CD14-positive monocyte (primary cell): ENCODE measurements around the gene NSD1. TPM values are rescaled to one million over a fixed set of nuclear protein-coding genes. Genes with fewer than 3 reads are reported as not detected.

Source experiments
- DNase-seq, 3 donors: peaks; one replicate each; pipeline ENCODE4 v3.0.0-alpha.2; 2011 to 2022
- H2AFZ ChIP-seq: 2 replicates; pipeline ENCODE4 v1.6.0; 2012; ENCODE audit warnings: mild to moderate bottlenecking, low read depth, low read length, inconsistent platforms; ENCODE audit not compliant: insufficient read depth, poor library complexity, severe bottlenecking
- H3K27ac ChIP-seq, 2 donors: 1 replicate in 1 of 2; 2 replicates in 1 of 2; pipeline ENCODE4 v1.5.1; 2012 to 2013; ENCODE audit warnings: low read length in 2 of 2, control low read depth in 1 of 2, inconsistent platforms in 1 of 2, low read depth in 1 of 2, mild to moderate bottlenecking in 1 of 2
- H3K27me3 ChIP-seq, 2 donors: one replicate each; pipeline versions ENCODE4 v1.6.0 to v1.6.1; 2011 to 2013; ENCODE audit warnings: low read length in 2 of 2; ENCODE audit not compliant: control insufficient read depth in 2 of 2, insufficient read depth in 2 of 2
- H3K36me3 ChIP-seq, 2 donors: replicated peaks in 1 of 2; 1 replicate in 1 of 2; 2 replicates in 1 of 2; pipeline versions ENCODE4 v1.5.1 to v1.6.1; 2012 to 2013; ENCODE audit warnings: low read length in 2 of 2, control low read depth in 1 of 2, inconsistent platforms in 1 of 2, mild to moderate bottlenecking in 1 of 2; ENCODE audit not compliant: insufficient read depth in 2 of 2, control insufficient read depth in 1 of 2
- H3K4me1 ChIP-seq, 2 donors: 1 replicate in 1 of 2; 2 replicates in 1 of 2; pipeline versions ENCODE4 v1.5.1 to v1.6.1; 2012 to 2013; ENCODE audit warnings: low read length in 2 of 2, control low read depth in 1 of 2, inconsistent platforms in 1 of 2, mild to moderate bottlenecking in 1 of 2, moderate library complexity in 1 of 2; ENCODE audit not compliant: insufficient read depth in 2 of 2, control insufficient read depth in 1 of 2
- H3K4me2 ChIP-seq: replicated peaks from 2 replicates; pipeline ENCODE3; 2012; ENCODE audit warnings: low read length, moderate library complexity, mild to moderate bottlenecking; ENCODE audit not compliant: poor library complexity, severe bottlenecking; ENCODE audit errors: extremely low read depth
- H3K4me3 ChIP-seq, 3 experiments: fragments of 200-600 bp in 1 of 3; sonication (generic) in 1 of 3; replicated peaks in 1 of 3; 1 replicate in 2 of 3; 2 replicates in 1 of 3; pipeline ENCODE4 v1.5.1; 2011 to 2013; ENCODE audit warnings: low read length in 3 of 3, mild to moderate bottlenecking in 3 of 3, control low read depth in 2 of 3, low read depth in 2 of 3, inconsistent platforms in 1 of 3, moderate library complexity in 1 of 3
- H3K79me2 ChIP-seq: 2 replicates; pipeline ENCODE4 v1.6.0; 2012; ENCODE audit warnings: mild to moderate bottlenecking, control low read depth, inconsistent platforms, low read length, moderate library complexity; ENCODE audit not compliant: insufficient read depth
- H3K9ac ChIP-seq: 2 replicates; pipeline ENCODE4 v1.6.0; 2017; ENCODE audit warnings: low read length, mild to moderate bottlenecking; ENCODE audit not compliant: insufficient read depth, poor library complexity, severe bottlenecking
- H3K9me3 ChIP-seq, 2 donors: replicated peaks in 1 of 2; 1 replicate in 1 of 2; 2 replicates in 1 of 2; pipeline versions ENCODE4 v1.5.1 to v1.6.1; 2012 to 2013; ENCODE audit warnings: low read length in 2 of 2, control low read depth in 1 of 2; ENCODE audit not compliant: control insufficient read depth in 1 of 2, insufficient read depth in 1 of 2
- H4K20me1 ChIP-seq: 2 replicates; pipeline ENCODE4 v1.6.0; 2012; ENCODE audit warnings: mild to moderate bottlenecking, low read length, control low read depth, moderate library complexity; ENCODE audit not compliant: insufficient read depth
- H3K27ac Mint-ChIP-seq, 7 donors: one replicate each; pipeline ENCODE4 v1.8.0; 2020; ENCODE audit warnings: mild to moderate bottlenecking in 7 of 7, mixed read lengths in 7 of 7, moderate library complexity in 6 of 7, inconsistent platforms in 2 of 7
- H3K27me3 Mint-ChIP-seq, 3 donors: one replicate each; pipeline ENCODE4 v1.8.0; 2021 to 2022; ENCODE audit warnings: low read depth in 3 of 3, mild to moderate bottlenecking in 3 of 3, mixed read lengths in 3 of 3, moderate library complexity in 3 of 3, inconsistent platforms in 1 of 3
- H3K36me3 Mint-ChIP-seq, 2 donors: one replicate each; pipeline ENCODE4 v1.8.0; 2020; ENCODE audit warnings: mixed read lengths in 2 of 2, inconsistent platforms in 1 of 2, mild to moderate bottlenecking in 1 of 2
- H3K4me1 Mint-ChIP-seq: one replicate; pipeline ENCODE4 v1.8.0; 2020; ENCODE audit warnings: mild to moderate bottlenecking, mixed read lengths
- H3K4me3 Mint-ChIP-seq, 2 donors: one replicate each; pipeline ENCODE4 v1.8.0; 2020; ENCODE audit warnings: mild to moderate bottlenecking in 2 of 2, mixed read lengths in 2 of 2, moderate library complexity in 1 of 2
- H3K9me3 Mint-ChIP-seq, 7 donors: one replicate each; pipeline ENCODE4 v1.8.0; 2020 to 2022; ENCODE audit warnings: mixed read lengths in 7 of 7, mild to moderate bottlenecking in 6 of 7, moderate library complexity in 6 of 7, inconsistent platforms in 2 of 7
- whole genome bisulfite sequencing: methylation state at CpG from one replicate; pipeline ENCODE4 v1.1.5; 2013; ENCODE audit warnings: missing lambda C conversion rate; ENCODE audit not compliant: insufficient coverage; 5-methylcytosine and 5-hydroxymethylcytosine counted together
- intact Hi-C, 2 donors: fragments of 100-400 bp; cut with micrococcal nuclease; formaldehyde crosslinking; loops; one replicate each; pipeline versions ENCODE4 v1.15.0 to v1.15.1; 2023
- polyA plus RNA-seq, 3 donors: library from polyadenylated mRNA; depleted of rRNA in 1 of 3; unstranded in 2 of 3; stranded (reverse) in 1 of 3; fragments of 300-500 nt in 2 of 3; fragments of >200 nt in 1 of 3; fragmentation: Illumina TruSeq in 2 of 3; gene quantifications; 1 replicate in 2 of 3; 2 replicates in 1 of 3; pipeline ENCODE4 v1.2.3, GENCODE V29; 2012 to 2021
- TF ChIP-seq, protein P1 (sequence below): fragments of 200-600 bp; IDR thresholded peaks from one replicate; pipeline ENCODE4 v1.8.0; 2022; ENCODE audit warnings: antibody characterized with exemption, mild to moderate bottlenecking

NSD1 gene
- polyA plus RNA-seq, 3 donors, result 12.6 to 31.9 (median 19.0) TPM

DNA sequence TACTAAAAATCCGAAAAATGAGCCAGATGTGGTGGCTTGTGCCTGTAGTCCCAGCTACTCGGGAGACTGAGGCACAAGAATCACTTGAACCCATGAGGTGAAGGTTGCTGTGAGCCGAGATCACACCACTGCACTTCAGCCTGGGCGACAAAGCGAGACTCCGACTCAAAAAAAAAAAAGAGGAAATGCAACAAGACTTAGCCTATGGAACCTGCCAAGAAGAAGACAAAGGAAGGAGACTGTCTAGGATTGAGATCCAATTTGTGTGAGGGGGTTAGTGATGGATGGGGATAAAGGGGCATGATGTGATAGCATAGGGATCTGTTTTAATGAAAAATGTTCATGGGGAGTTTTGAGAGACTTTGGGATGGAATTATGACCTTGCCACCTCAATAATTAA is 97.1 kb downstream of the NSD1 start:
- H3K9ac ChIP-seq, result no peak overlapping the region
- H3K36me3 ChIP-seq, result peaks cover 26 to 81% of the 10 kb centered on the region in 2 donors
- DNase-seq, result no peak
- no peaks in the 10 kb centered on the region for H3K9me3 ChIP-seq
- H3K4me3 ChIP-seq, result no peak overlapping the region
- 53% methylated on average over 6 of the region's 6 CpGs for WGBS
- Mint-ChIP-seq H3K4me3 (no peak overlapping the region), H3K4me1 (peaks cover 3% of the 10 kb centered on the region), H3K27ac (peak overlapping the region in 4 of 7 donors; percentile 19 to 73 (median 54)), H3K36me3 (peaks cover 44 to 64% of the 10 kb centered on the region in 2 donors), H3K27me3 (no peaks in the 10 kb centered on the region), H3K9me3 (no peaks in the 10 kb centered on the region)
- H4K20me1 ChIP-seq, result peaks cover 100% of the 10 kb centered on the region
- TF ChIP-seq, protein P1, sequence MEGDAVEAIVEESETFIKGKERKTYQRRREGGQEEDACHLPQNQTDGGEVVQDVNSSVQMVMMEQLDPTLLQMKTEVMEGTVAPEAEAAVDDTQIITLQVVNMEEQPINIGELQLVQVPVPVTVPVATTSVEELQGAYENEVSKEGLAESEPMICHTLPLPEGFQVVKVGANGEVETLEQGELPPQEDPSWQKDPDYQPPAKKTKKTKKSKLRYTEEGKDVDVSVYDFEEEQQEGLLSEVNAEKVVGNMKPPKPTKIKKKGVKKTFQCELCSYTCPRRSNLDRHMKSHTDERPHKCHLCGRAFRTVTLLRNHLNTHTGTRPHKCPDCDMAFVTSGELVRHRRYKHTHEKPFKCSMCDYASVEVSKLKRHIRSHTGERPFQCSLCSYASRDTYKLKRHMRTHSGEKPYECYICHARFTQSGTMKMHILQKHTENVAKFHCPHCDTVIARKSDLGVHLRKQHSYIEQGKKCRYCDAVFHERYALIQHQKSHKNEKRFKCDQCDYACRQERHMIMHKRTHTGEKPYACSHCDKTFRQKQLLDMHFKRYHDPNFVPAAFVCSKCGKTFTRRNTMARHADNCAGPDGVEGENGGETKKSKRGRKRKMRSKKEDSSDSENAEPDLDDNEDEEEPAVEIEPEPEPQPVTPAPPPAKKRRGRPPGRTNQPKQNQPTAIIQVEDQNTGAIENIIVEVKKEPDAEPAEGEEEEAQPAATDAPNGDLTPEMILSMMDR, result no peak
- H3K4me1 ChIP-seq, result no peaks in the 10 kb centered on the region
- H3K4me2 ChIP-seq, result no peak overlapping the region
- H3K27me3 ChIP-seq, result no peaks in the 10 kb centered on the region
- no peak overlapping the region for H2AFZ ChIP-seq
- H3K27ac ChIP-seq, result peak overlapping the region in 1 of 2 donors; percentile 48
- intact Hi-C loops, result no loop called here
- H3K79me2 ChIP-seq, result peaks cover 86% of the 10 kb centered on the region

DNA sequence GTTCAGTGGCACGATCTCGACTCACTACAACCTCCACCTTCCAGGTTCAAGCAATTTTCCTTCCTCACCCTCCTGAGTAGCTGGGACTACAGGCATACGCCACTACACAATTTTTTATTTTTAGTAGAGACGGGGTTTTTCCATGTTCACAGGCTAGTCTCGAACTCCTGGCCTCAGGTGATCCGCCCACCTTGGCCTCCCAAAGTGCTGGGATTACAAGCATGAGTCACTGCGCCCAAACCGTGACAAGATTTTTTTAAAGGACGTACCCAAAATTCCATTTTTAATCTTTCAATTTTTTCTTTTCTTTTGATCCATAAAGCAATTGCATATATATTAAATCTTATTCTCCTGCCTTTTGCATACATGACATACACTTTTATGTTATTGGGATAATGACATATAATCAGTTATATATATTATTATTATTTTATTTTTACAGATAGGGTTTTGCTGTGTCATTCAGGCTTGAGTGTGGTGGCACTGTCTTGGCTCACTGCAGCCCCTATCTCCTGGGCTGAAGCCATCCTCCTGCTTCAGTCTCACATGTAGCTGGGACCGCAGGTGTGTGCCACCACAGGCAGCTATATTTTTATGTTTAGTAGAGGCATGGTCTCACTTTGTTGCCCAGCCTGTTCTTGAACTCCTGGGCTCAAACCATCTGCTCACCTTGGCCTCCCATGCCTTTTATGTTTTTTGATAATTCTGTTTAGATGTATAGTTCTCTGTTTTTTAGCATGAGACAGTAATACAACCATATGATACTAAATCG is 98.1 kb downstream of the NSD1 start:
- TF ChIP-seq, protein P1, result no peak
- Histone ChIP-seq H3K9me3 (no peaks in the 10 kb centered on the region), H3K36me3 (peaks cover 28 to 80% of the 10 kb centered on the region in 2 donors), H2AFZ (no peak overlapping the region), H4K20me1 (peaks cover 92% of the 10 kb centered on the region), H3K79me2 (peaks cover 76% of the 10 kb centered on the region), H3K9ac (no peak overlapping the region), H3K4me1 (no peaks in the 10 kb centered on the region), H3K27me3 (no peaks in the 10 kb centered on the region), H3K27ac (no peak overlapping the region), H3K4me2 (no peak overlapping the region), H3K4me3 (no peak overlapping the region)
- Mint-ChIP-seq H3K27me3 (no peaks in the 10 kb centered on the region), H3K4me3 (no peak overlapping the region), H3K4me1 (peaks cover 3% of the 10 kb centered on the region), H3K27ac (peak overlapping the region in 1 of 7 donors; percentile 41), H3K9me3 (no peaks in the 10 kb centered on the region), H3K36me3 (peaks cover 44 to 62% of the 10 kb centered on the region in 2 donors)
- WGBS, result 98% methylated on average over 5 of the region's 11 CpGs
- intact Hi-C loops, result no loop called here
- DNase-seq, result no peak
